Activated T-cell treated with anti-CD3 and anti-CD28 coated beads, Interleukin-2, amount 50 U/mL, for 24 hours (primary cell): ENCODE results near the gene ARL17B.
"Not testable (repeated sequence)": the region's sequence is repeated elsewhere in the genome, so short reads cannot be mapped to it uniquely, and the experiment has no call there.

ENCODE experiments used
- DNase-seq: peaks from one replicate; pipeline ENCODE4 v3.0.0-alpha.2; 2020
- H3K27ac Mint-ChIP-seq: 2 replicates; pipeline ENCODE4 v1.8.0; 2020; ENCODE audit warnings: mild to moderate bottlenecking, mixed read lengths
- H3K27me3 Mint-ChIP-seq: 2 replicates; pipeline ENCODE4 v1.8.0; 2020; ENCODE audit warnings: mixed read lengths
- H3K36me3 Mint-ChIP-seq: 2 replicates; pipeline ENCODE4 v1.8.0; 2020; ENCODE audit warnings: low read depth, mixed read lengths
- H3K4me1 Mint-ChIP-seq: 2 replicates; pipeline ENCODE4 v1.8.0; 2020; ENCODE audit warnings: low read depth, mixed read lengths
- H3K4me3 Mint-ChIP-seq: 2 replicates; pipeline ENCODE4 v1.8.0; 2020; ENCODE audit warnings: mild to moderate bottlenecking, moderate library complexity, mixed read lengths
- H3K9me3 Mint-ChIP-seq: 2 replicates; pipeline ENCODE4 v1.8.0; 2020; ENCODE audit warnings: mixed read lengths

Gene ARL17B

GRCh38 chr17:46244339-46244913, 117.1 kb downstream of the ARL17B start:
- H3K9me3 Mint-ChIP-seq, H3K27ac Mint-ChIP-seq, H3K4me3 Mint-ChIP-seq, H3K36me3 Mint-ChIP-seq, H3K4me1 Mint-ChIP-seq, H3K27me3 Mint-ChIP-seq, DNase-seq: not testable (repeated sequence)

- H3K4me1 Mint-ChIP-seq, H3K9me3 Mint-ChIP-seq, H3K4me3 Mint-ChIP-seq, H3K27me3 Mint-ChIP-seq, H3K27ac Mint-ChIP-seq, H3K36me3 Mint-ChIP-seq, DNase-seq: not testable (repeated sequence)
Observed at GRCh38 chr17:46243928-46244327, 117.6 kb downstream of the ARL17B start.

DNA sequence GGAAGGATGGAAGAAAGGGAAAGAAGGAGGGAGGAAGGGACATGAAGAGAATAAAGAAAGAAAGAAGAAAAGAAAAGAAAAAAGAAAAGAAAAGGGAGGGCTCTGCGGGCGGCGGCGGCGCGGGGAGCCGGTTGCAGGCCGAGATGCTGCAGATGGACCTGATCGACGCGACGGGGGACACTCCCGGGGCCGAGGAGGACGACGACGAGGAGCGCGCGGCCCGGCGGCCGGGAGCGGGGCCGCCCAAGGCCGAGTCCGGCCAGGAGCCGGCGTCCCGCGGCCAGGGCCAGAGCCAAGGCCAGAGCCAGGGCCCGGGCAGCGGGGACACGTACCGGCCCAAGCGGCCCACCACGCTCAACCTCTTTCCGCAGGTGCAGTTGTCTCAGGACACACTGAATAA, 118.1 kb downstream of the ARL17B start:
- H3K27me3 Mint-ChIP-seq, H3K27ac Mint-ChIP-seq, H3K9me3 Mint-ChIP-seq, H3K4me1 Mint-ChIP-seq, DNase-seq, H3K4me3 Mint-ChIP-seq, H3K36me3 Mint-ChIP-seq: not testable (repeated sequence)

DNA sequence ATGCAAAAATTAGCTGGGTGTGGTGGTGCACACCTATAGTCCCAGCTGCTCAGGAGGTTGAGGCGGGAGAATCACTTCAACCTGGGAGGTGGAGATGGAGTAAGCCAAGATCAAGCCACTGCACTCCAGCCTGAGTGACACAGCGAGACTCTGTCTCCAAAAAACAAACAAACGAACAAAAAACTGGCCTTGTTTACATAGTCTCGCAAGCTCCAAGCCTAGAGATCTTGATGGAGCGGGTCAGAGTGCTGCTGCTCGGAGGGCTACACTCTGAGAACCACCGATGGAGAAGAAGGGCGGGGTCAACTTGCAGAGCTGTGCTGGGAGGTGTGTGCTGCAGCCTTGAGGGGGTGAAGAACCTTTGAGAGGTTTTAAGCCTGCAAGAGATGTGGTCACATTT, 130.2 kb downstream of the ARL17B start:
- H3K27ac Mint-ChIP-seq, DNase-seq, H3K4me1 Mint-ChIP-seq, H3K9me3 Mint-ChIP-seq, H3K27me3 Mint-ChIP-seq, H3K4me3 Mint-ChIP-seq, H3K36me3 Mint-ChIP-seq: not testable (repeated sequence)

- H3K9me3 Mint-ChIP-seq, H3K36me3 Mint-ChIP-seq, H3K4me1 Mint-ChIP-seq, H3K27me3 Mint-ChIP-seq: not testable (repeated sequence)
- peak overlapping the region; percentile 92 for H3K27ac Mint-ChIP-seq
- DNase-seq, result peak; percentile 95
- H3K4me3 Mint-ChIP-seq, result peak overlapping the region; percentile 83
Observed at GRCh38 chr17:46225274-46225794, 136.2 kb downstream of the ARL17B start.

- H3K9me3 Mint-ChIP-seq, H3K4me1 Mint-ChIP-seq, DNase-seq: not testable (repeated sequence)
Observed at GRCh38 chr17:46224864-46225263, 136.7 kb downstream of the ARL17B start.

More at GRCh38 chr17:46224864-46225263, 136.7 kb downstream of the ARL17B start:
- H3K27ac Mint-ChIP-seq, H3K36me3 Mint-ChIP-seq, H3K27me3 Mint-ChIP-seq: not testable (repeated sequence)
- peak overlapping the region; percentile 83 for H3K4me3 Mint-ChIP-seq
